ENCODE results near the gene FOXA1.

FOXA1 gene

DNA sequence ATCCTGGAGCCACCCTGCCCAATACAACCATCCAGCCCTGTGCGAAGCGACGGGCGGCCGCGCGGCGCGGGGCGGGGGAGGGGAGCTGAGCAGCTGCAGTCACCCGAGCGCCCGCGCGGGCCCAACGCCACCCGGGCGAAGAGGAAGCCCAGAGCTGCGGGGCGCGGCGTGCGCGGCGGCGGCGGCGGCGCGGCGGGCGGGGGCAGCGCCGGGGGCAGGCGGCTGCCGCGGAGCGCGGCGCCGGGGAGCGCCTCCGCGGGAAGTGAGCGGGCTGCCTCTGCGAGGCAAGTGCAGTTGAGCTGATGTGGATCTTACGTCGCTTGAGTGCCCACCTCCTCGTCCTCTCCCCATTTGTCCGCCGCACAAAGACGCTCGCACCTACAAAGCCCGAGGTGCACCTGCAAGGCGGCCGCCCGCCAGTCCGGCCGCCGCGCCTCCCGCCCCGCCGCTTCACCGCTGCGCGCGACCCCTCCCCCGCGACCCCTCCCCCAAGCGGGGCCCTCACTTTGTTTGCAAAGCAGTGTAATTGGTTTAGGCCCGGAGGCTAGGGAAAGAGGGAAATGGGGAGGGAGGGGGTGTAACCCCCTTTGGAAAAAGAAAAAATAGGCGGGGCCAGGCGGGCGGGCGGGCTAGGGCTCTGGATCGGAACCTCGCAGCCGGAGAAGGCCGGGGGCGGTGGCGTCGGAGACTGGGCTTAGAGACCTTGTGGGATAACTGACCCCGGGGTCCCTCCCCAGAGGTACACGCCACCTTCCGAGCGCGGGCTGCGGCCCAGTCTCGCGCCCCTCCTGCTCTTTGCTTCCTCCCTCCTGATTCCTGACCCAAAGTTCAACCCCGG, at the start of gene FOXA1, which contains the start of gene TTC6:
TSS of gene FOXA1 (minus strand) at position 279 of the 838 bp plus-strand sequence. CDS start at position 2, 277 bp downstream.
TSS of gene TTC6 (plus strand) at position 659 of the 838 bp plus-strand sequence. CDS start 26,436 bp downstream, outside the sequence.
- peak; percentile 85 for DNase-seq (ENCODE audit: low spot score)

DNA sequence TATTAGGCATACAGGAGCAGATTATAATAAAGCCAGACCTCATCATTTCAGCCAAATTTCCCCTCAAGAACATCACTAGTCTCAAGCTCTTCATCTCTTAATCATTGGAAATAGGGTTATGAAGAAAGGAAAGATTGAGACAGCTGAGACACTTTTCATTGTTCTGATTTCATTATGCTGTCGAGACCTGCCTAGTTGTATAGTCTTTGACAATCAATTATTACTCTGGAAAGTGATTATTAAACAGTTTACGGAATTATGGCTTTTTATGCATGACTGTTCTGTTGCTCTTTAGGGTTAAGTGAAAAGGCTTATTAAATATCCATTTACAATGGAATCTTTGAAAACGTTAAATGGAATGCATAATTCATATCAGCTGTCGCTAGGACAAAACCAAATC, 48.7 kb upstream of the FOXA1 start:
- DNase-seq (ENCODE audit: low spot score), result no peak

DNA sequence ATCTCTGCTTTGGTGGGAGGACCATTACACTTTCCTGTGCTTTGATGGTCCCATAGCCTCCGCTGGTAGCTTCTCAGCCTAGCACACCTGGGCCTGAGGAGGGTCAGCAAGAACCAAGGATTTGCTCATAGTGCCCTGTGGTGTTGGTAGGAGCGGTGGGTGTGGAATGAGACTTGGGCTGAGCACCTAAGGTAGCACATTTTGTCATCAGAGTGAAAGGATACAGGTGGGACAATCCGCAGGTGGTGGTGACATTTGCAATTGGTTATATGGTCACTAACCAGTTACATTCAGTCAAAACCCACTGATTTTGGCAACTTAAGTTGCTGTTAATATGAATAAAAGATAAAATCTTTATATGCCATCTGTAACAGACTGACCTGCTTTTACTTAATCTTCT, 47.1 kb upstream of the FOXA1 start:
- DNase-seq (ENCODE audit: low spot score), result no peak

DNA sequence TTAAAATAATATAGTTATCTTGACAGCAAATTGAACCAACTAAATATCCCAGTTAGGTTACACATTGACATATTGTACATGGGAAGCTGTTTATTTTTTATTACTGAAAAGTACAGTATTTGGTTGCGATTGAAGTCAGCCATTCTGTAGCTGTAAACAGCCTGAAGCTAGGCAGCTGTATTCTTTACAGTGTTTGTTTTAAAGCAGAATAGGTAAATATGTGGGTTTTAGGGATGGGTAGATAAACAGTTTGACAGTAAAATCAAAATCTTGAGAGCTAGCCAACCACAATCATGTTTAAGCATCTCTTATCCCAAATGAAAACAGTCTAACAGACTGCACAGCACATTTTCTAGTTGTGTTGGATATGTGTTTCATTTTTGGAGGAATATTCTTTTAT, 46.1 kb upstream of the FOXA1 start:
- no peak for DNase-seq (ENCODE audit: low spot score)

DNA sequence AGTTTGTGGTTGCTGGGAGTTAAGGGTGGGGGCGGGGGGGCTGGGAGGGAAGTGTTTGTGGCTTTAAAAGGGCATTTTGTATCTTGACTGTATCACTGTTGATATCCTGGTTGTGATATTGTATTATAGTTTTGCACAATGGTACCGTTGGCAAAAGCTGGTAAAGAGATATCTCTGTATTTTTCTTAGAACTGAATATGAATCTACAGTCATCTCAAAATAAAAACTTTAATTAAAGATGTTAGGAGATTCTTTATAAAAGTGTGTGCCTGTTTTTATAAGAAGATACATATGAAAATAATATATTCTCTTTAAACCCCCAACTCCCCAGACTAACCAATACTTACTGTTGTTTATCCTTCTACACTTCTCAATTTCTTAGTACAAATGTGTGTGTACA, 43.5 kb upstream of the FOXA1 start:
- no peak for DNase-seq (ENCODE audit: low spot score)

DNA sequence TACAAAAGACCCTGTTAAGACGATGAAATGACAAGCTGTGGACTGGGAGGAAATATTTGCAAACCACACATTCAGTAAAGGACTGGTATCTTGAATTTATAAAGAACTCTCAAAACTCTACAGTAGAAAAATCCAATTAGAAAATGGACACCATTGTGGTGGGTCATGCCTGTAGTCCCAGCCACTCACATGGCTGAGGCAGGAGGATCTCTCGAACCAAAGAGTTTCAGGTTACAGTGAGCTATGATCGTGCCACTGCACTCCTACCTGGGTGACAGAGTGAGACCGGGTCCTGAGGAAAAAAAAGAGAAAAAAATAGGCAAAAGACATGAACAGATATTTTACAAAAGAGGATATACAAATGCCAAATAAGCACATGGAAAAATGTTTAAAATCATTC, 42.3 kb upstream of the FOXA1 start:
- no peak for DNase-seq (ENCODE audit: low spot score)

DNA sequence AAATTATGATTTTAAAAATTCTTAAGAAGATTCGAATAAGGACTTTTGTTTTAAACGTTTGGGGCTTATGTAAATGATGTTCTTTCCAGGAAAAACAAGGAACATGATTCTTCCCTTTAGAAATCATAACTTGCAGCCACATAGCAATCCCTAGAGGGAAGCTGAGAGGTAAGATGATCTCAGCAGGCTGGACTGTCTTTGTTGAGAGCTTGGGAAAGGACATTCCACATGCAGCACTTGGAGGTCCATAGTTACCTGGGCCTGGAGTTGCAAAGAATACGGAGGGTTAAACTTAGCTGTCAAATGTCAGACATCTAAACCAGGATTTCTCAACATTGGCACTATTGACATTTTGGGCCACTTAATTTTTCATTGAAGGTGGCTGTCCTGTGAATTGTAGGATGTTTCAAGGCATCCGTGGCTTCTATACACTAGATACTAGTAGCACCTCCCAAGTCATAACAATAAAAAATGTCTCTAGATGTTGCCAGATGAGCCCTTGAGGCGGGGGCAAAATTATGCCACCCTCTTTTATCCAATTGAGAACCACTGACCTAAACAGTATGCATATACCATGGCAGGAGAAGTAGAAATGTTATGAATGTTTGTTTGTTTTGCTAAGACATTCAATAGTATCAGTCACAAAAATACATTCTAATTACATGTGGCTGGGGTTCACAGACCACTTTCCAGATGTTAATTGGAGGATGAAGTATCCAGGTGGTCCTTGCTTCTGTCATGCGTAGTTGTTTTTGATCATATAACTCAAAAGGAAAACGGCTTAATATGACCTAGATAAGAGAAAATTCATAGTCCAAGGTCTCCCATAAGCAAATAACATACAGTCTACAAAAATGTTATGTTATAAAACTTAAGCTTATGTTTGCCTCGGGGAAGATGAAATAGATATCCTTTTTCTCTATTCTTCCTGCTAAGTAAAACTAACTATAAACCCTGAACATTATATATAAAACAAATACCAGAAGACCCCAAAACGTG, 30.8 kb upstream of the FOXA1 start:
- no peak for DNase-seq (ENCODE audit: low spot score)

DNA sequence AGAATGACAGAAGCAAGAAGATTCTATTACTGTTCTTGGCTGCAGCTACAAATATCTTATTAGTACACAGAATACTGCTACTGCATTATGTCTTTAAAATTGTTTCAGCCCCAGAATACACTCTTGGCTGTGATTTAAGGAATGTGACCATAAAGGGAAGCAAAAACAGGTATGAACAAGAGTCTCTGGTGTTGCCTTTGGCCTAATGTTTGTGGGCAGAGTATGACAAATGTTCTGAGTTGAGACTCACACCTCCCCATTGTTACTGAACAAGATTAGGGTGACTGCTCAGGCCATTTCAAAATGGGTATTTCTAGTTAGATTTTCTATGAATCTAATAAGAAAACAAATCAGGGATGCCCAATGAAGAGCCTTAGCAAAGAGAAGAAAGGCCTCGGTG, 28.9 kb upstream of the FOXA1 start:
- no peak for DNase-seq (ENCODE audit: low spot score)

DNA sequence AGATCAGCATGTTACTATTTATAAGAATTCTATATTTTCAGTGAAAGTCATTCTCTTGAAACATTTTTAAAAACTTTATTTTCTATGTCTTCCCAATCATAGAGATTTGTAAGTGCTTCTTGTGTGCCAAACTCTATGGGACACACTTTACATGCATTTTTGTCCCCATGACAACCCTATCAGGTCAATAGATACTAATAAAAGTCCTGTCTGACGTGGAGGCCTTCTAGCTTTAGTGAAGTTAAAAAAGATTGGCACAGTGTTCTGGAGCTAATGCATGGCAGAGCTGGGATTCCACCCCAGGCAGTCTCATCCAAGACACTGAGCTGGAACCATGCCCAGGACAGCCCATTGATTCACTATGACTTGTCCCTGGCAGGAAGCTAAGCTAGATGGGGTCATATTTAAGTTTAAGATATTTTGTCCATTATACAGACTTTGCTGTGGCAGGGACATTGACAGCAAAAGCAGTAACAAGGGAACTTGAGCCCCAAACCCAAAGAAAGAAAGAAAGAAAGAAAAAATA, 28.4 kb upstream of the FOXA1 start:
- no peak for DNase-seq (ENCODE audit: low spot score)

DNA sequence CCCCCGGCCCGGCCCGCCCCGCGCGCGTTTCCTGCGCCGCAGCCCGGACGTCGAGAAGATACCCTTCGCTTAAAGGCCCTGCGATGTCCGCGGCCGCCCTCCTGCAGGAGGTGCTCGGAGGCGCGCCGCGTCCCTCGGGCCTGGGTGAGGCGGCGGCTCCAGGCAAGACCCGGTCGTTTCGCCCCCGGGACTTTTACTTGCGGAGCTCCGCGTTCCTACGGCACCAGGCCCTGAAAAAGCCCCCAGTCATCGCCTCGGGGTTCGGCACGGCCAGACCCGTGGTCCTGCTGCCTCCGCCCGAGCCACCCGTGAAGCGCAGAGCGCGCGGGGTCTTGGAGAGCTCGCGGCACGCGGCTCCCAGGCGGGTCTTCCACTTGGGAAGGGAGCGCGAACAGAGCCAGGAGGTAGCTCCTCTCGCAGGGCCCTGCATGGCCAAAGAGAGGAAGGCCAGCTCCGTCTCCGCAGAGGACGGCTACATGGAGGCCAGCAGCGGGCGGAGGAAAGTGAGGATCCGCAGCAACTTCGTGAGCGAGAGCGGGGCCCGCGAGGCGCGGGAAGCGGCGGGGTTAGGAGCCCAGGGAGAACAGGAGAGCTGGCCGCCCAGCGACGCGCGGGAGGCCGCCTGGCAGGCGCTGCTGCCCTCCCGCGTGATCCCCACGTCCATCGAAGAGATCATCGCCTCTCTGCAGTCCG, 27.3 kb upstream of the FOXA1 start:
- DNase-seq (ENCODE audit: low spot score), result no peak

DNA sequence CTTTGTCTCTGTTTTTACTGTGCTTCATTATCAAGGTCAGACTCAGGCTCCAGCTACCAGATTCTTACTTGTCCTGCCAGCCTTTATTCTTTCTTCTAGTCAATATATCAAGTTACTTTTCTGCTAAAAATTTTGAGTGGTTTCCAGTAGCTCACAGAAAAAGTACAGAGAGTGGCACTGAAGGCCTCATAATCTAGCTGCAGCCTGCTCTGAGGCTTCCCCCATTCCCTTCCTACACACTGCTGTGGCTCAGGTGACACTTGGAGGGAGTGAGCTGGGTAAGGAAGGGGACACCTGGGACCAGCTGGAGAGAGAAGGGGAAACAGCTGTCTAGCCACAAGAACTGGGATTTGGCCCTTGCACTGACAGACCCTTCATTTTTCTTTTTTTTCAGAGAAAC, 25.8 kb upstream of the FOXA1 start:
- no peak for DNase-seq (ENCODE audit: low spot score)

DNA sequence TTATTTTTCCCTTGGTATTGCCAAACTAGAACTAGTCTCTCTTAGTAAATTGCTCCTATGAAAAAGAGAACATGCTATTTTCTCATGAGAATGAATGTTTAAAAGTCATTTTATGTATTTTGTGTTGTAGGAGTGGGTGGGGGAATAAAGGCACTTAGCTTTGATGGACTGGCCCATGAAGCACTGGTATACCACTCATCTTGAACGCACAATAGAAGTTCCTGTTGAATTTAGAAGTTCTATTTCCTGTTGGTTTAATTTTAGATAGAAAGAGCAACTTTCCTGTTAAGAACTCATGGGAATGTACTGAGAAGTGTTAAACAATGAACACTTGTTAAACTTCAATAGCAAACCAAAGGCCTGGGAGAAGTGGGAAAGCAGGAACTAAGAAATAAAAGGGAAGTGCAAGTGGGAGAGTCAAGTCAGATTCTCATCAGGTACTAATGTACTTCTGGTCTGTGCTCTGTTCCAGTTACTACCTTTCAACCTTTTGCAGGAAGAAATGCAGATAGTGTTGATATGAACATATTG, 23.5 kb upstream of the FOXA1 start:
- no peak for DNase-seq (ENCODE audit: low spot score)

DNA sequence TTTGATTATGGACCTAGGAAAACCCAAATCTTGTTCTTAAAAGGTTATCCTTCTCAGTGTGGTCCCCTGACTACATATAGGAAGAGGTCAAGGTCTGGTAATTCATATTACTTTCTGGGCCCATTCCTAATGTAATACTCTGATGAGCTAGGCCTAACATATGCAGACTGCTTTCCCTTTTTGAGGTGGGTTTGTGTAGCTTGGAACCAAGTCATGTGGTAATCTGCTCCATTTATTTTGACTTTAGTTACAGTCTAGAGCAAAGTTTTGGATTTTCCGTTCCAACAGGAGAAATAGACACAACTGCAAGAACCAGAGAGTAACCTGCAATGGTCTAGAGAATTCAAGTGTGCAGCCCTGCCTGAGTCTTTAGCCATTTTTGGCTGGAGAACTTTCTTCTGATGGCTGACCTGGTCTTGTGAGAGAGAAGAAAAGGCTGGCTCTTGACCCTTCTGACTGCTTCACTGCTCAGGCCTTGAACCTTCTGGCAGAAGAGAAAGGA, 22.9 kb upstream of the FOXA1 start:
- no peak for DNase-seq (ENCODE audit: low spot score)

DNA sequence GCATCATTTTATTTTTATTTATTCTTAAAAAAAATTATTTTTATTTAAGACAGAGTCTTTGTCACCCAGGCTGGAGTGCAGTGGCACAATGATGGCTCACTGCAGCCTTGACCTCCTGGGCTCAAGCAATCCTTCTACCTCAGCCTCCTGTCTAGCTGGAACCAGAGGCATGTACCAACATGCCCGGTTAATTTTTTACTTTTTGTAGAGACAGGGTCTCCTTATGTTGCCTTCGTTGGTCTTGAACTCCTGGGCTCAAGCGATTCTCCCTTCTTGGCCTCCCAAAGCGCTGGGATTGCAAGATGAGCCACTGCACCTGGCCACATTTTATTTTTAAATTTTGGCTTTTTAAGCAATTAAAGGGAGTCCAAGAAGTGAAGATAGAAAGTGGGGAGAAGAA, 21.8 kb upstream of the FOXA1 start:
- DNase-seq (ENCODE audit: low spot score), result no peak

DNA sequence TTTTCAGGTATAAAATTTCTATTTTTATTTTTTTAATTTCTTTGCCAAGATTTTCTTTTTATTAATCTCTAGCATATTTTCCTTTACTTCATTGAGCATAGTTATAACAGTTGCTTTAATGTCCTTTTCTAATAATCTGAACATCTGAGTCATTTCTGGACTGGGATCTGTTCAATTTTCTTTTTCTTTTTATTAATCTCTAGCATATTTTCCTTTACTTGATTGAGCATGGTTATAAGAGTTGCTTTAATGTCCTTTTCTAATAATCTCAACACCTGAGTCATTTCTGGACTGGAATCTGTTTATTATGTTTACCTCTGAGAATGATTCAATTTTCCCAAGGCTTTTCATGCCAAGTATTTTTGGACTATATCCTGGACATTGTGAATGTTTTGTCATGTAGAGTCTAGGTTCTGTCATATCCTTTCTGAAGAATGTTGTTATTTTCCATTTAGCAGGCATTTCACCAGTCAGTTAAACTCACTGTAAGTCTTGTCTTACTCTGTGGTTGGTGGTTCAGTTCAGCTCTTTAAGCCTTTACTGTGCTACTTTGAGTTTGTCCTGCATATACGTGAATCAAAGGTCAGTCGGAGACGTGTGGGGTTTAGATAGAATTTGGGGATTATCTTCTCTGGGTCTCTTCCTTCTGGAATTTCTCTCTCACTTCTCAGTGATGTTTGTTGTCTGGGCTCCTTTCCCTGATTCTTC, 20.7 kb upstream of the FOXA1 start:
- no peak for DNase-seq (ENCODE audit: low spot score)

DNA sequence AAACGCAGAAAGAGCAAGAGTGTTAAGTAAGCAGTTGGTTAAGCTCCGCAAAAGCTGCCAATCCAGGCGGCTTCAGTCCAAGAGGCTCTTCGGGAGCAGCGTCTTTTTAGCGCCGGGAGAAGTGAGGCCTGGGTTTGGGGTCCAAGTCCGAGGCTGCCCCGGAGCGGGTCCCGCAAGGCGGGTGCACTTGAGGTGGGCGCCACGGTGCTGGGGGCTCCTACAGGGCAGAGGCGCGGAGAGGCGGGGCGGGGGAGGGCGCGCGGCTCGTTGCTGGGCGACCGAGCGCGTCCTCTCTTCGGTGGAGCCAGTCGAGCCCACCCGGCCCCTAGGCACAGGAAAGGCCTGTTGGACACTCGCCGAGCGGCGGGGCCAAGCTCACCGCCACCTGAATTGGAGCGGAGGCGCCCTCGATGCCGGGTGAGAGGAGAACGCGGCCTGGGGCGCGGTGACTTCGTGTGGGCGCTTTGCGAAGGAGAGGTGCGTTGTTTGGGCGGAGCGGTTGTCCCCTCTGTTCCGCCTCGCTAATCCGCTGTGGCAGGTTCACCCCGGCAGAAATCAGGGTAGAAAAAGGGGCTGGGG, 16.0 kb upstream of the FOXA1 start:
- DNase-seq (ENCODE audit: low spot score), result no peak

DNA sequence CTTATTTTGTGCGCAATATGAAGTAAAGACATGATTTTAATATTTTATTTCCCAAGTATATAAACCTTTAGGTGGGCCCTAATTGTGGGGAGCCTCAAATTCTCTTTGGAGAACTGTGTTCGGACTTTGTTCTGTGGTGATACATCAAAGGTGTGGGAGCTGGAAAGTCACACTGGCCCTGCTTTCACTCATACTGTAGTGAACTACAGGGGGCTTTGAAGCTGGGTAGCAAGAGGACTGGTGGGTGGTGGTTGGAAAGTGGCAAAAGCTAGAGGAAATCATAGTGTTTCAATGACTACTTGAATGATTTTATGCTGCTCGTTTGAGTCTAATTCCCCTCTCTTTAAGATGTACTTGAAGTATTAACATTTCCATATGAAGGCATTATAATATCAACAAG, 13.6 kb upstream of the FOXA1 start:
- DNase-seq (ENCODE audit: low spot score), result no peak

DNA sequence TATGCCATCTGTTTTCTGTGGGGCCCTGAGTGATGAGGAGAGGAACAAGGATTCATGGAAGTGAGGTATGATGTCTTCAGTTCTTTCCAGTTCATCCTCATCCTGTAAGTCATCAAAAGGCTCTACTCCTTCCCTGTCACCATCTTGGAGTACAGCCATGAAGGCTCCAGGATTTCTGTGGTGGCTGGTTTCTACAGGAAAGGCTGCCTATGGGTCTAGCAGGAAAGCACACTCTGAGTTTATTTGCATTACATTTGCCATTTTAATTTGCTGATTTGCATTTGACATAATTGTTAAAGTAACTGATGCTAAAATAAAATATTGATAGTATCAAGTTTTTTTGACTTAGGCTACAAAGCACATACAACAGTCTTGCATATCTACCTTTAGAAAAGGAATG, 11.6 kb upstream of the FOXA1 start:
- DNase-seq (ENCODE audit: low spot score), result no peak

DNA sequence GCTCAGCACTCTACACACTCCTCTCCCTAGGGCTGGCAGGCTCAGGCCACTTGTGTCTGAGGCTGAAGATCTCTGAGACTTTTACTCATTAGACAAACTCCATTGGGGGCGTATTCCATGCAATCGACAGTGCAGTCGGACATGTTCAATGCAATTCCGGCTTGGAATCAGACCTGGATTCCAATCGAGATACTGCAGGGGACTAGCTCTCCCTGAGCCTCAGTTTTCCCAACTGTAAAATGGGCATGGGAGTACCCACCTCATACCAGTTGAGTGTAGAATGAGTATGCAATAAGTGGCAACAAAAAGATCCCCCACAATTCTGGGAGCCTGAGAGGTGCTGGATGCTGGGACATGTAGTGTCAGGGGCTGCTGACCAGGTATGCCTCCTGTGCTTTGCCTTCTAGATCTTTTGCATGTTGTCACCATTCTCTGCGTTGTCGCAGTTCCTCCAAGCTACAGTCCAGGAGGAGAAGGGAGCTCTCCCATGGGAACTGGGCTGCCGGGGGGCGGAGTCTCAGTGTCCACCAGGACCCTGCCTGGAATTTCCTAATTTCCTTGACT, 8.7 kb upstream of the FOXA1 start:
- DNase-seq (ENCODE audit: low spot score), result no peak

Data from D341Med (cell line).